22Rv1 (cell line): ENCODE measurements around the gene AOPEP.

Experiments
- ZFX ChIP-seq: fragments of 450-650 bp; IDR thresholded peaks from 2 replicates; pipeline ENCODE4 v1.6.1; 2017; ENCODE audit warnings: antibody characterized with exemption, borderline replicate concordance
- TF ChIP-seq, protein P1 (sequence below): fragments of 450-650 bp; IDR thresholded peaks from 2 replicates; pipeline ENCODE4 v1.5.1; 2017; ENCODE audit warnings: mild to moderate bottlenecking

DNA sequence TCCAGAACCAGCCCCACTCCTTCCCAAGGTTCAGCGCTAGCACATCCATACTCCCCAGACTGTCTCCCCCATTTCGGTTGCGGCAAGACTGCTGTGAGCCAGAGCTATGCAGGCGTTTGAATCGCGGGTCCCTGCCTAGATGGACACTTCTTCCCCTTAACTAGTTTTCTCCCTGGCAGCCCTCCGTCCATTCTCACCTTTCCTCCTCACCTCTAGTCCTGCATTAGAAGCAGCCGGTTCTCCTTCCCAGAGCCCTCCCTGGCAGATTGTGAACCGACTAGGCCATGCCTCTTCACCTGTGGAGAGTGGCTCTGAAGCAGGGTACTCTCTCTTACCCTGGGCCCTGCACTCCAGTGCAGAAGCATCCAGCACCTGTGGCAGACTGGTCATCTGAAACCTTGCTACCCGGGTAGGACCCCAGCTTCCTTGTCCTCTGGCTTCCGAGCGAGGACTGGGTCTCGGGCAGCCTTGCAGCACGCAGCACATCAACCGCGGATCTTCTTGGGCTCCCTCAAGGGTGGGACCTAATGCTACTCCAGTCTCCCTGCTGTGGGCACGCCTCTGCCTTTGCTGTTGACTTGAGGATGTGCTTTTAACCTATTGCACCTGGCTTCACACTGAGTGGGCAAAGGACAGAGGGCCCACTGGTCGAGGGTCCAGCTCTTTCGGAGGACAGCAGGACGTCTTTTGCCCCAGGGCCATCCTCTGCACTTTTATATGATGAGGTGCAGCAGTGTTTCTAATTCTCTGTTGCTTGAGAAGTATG is 183.6 kb downstream of the AOPEP start:
- TF ChIP-seq, protein P1, sequence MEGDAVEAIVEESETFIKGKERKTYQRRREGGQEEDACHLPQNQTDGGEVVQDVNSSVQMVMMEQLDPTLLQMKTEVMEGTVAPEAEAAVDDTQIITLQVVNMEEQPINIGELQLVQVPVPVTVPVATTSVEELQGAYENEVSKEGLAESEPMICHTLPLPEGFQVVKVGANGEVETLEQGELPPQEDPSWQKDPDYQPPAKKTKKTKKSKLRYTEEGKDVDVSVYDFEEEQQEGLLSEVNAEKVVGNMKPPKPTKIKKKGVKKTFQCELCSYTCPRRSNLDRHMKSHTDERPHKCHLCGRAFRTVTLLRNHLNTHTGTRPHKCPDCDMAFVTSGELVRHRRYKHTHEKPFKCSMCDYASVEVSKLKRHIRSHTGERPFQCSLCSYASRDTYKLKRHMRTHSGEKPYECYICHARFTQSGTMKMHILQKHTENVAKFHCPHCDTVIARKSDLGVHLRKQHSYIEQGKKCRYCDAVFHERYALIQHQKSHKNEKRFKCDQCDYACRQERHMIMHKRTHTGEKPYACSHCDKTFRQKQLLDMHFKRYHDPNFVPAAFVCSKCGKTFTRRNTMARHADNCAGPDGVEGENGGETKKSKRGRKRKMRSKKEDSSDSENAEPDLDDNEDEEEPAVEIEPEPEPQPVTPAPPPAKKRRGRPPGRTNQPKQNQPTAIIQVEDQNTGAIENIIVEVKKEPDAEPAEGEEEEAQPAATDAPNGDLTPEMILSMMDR = no peak
- no peak for TF ChIP-seq ZFX
